GM18502 (cell line): Measurements from ENCODE around the gene MAGEB2.
A peak's percentile ranks its signal among the peaks of the same experiment; 100 is the strongest.
"Not testable (repeated sequence)": the region's sequence is repeated elsewhere in the genome, so short reads cannot be mapped to it uniquely, and the experiment has no call there.

Experiments
- ATAC-seq: cut with Tn5 transposase; IDR thresholded peaks from one replicate; pipeline ENCODE4 v1.9.1; 2021; ENCODE audit warnings: mild to moderate bottlenecking; ENCODE audit not compliant: unreplicated experiment, poor library complexity

Gene MAGEB2

GRCh38 chrX:30215357-30215843, at the start of gene MAGEB2:
Gene MAGEB2, plus strand, starts transcription at chrX:30215563. Its CDS starts 3,018 bp downstream, at chrX:30218581.
- ATAC-seq: peak; percentile 58

- no peak for ATAC-seq
Measured at GRCh38 chrX:30170900-30171299, 44.5 kb upstream of the MAGEB2 start.

- ATAC-seq: no peak
Measured at GRCh38 chrX:30181353-30181752, 34.0 kb upstream of the MAGEB2 start.

- no peak for ATAC-seq
Measured at GRCh38 chrX:30183554-30183953, 31.8 kb upstream of the MAGEB2 start.

- ATAC-seq: no peak
Measured at GRCh38 chrX:30190426-30190825, 24.9 kb upstream of the MAGEB2 start.

- ATAC-seq: not testable (repeated sequence)
Measured at GRCh38 chrX:30193910-30194309, 21.5 kb upstream of the MAGEB2 start.

- no peak for ATAC-seq
Measured at GRCh38 chrX:30196322-30196721, 19.0 kb upstream of the MAGEB2 start.

- no peak for ATAC-seq
Measured at GRCh38 chrX:30212172-30212571, 3.2 kb upstream of the MAGEB2 start.

- no peak for ATAC-seq
Measured at GRCh38 chrX:30217465-30217864, 2.1 kb downstream of the MAGEB2 start.

GRCh38 chrX:30219372-30219771, 4.0 kb downstream of the MAGEB2 start:
- ATAC-seq: no peak

- ATAC-seq: no peak
Measured at GRCh38 chrX:30220661-30221060, 5.3 kb downstream of the MAGEB2 start.

GRCh38 chrX:30224536-30224935, 9.2 kb downstream of the MAGEB2 start:
- no peak for ATAC-seq

GRCh38 chrX:30228526-30228925, 13.2 kb downstream of the MAGEB2 start:
- no peak for ATAC-seq

GRCh38 chrX:30230395-30230794, 15.0 kb downstream of the MAGEB2 start, which contains the start of gene MAGEB3:
Gene MAGEB3, plus strand, starts transcription at chrX:30230657. Its CDS starts 5,268 bp downstream, at chrX:30235925.
- ATAC-seq: no peak

GRCh38 chrX:30241724-30242415, 26.5 kb downstream of the MAGEB2 start, which contains the start of gene MAGEB4:
Gene MAGEB4, plus strand, starts transcription at chrX:30242000. Its CDS starts 136 bp downstream, at chrX:30242136.
- peak; percentile 64 for ATAC-seq

- no peak for ATAC-seq
Measured at GRCh38 chrX:30246769-30247489, 31.6 kb downstream of the MAGEB2 start, which contains the start of gene MAGEB1. Gene MAGEB1, plus strand, starts transcription at chrX:30247146. Its CDS starts 3,348 bp downstream, at chrX:30250494.

GRCh38 chrX:30248854-30249253, 33.5 kb downstream of the MAGEB2 start:
- ATAC-seq: peak; percentile 76

- peak; percentile 59 for ATAC-seq
Measured at GRCh38 chrX:30253257-30253656, 37.9 kb downstream of the MAGEB2 start.

GRCh38 chrX:30259927-30260326, 44.6 kb downstream of the MAGEB2 start:
- ATAC-seq: no peak

GRCh38 chrX:30261012-30261411, 45.6 kb downstream of the MAGEB2 start:
- ATAC-seq: no peak

- ATAC-seq: no peak
Measured at GRCh38 chrX:30262763-30263162, 47.4 kb downstream of the MAGEB2 start.
